NCI-H460 (cell line): Measurements from ENCODE around the gene CNTNAP4. TPM values are rescaled to one million over a fixed set of nuclear protein-coding genes. Genes with fewer than 3 reads are reported as not detected.

ENCODE experiments used
- DNase-seq: peaks from one replicate; pipeline ENCODE4 v3.0.0-alpha.2; 2016; ENCODE audit warnings: low read depth; ENCODE audit errors: extremely low read depth
- total RNA-seq: library from RNA; depleted of rRNA; stranded (reverse); fragments of >200 nt; shearing (Covaris generic); gene quantifications from 2 replicates; pipeline ENCODE4 v1.2.3, GENCODE V29; 2014

The CNTNAP4 gene
- total RNA-seq, 1 experiment from 2014 or later, result 0.15 TPM

DNA sequence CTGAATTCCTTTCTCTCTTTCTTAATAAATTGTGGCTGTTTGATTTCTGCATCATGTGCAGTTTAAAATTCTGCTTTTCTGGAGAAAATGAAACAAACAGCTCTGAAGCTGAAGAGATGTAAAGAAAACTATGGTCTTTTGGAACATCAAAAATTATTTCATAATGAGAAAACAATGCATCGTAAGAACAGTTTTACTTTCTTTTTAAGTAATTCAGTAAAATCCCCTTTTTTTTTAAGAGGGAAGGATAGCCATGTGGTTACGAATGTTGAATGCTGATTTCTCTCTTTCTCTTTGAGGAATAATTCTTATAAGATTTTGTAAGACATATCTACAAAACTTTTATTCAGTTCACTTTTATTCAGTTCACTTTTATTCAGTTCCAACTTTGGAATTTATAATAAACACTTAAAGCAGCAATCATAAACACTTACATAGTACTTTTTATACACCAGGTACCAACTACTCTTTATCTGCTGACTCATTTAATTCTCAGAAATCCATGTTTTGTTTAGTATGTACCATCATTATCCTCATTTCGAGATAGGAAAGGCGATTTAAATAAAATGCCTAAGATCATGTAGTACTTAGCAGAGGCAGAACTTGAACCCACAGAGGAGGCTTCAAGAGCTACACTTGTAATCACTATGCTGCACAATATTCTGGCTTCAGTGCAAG is 26.6 kb downstream of the CNTNAP4 start:
- no peak for DNase-seq

DNA sequence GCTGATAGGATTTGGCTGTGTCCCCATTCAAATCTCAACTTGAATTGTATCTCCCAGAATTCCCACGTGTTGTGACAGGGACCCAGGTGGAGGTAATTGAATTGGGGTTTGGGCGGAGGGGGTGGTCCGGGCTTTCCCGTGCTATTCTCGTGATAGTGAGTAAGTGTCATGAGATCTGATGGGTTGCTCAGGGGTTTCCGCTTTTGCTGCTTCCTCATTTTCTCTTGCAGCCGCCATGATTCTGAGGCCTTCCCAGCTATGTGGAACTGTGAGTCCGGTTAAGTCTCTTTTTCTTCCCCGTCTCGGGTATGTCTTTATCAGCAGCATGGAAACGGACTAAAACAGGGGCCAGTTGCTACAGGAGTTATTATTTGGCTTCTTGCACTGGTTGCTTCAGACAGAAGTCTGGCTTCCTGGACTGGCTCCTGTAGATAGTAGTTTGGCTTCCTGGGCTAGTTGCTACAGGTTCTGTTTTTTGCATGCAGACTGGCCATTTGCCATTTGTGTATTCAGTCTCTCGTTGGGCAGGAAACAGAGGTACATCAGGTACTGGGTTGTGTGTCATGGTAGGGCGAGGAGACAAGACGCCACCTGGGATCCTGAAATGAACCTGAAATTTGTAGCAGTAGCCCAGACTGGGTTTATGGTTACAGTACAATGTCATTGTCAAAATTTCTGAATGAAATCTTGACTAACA is 32.6 kb downstream of the CNTNAP4 start:
- no peak for DNase-seq

DNA sequence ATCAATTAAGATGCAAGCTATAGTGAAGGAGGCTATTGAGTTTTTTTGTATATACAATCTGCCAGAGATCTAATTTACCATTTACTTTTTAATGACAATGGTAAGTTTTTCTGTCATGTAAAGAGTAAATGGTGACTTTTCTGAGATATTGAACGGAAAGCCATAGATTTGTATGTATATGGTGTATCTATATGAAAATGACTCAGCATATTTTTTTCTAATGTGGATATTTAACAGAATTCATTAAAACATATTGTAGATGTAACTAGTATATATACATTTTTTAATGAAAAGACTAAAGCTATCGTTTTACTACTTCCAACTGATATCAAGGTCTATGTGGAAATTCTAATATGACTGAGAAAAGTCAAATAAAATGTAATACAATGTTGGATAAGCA is 34.1 kb downstream of the CNTNAP4 start:
- no peak for DNase-seq

DNA sequence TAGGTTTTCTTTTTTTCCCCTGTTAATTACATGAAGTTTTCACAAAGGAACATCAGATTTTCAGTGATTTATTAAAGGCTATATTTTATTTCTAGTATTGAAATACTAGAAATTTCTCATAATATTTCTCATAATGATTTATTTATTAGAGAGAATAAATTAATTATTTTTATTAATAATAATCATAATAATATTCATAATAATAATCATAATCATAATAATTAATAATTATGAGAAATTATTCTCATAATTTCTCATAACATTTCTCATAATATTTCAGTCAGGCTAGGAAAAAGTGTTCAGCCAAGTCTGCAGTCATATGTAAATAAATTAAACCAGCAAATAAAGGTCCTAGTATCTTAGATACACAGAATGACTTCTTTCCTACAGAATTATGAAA is 41.4 kb downstream of the CNTNAP4 start:
- DNase-seq, result no peak

- DNase-seq, result no peak
These were observed 51.9 kb downstream of the CNTNAP4 start for GRCh38 chr16:76329106-76329505.

DNA sequence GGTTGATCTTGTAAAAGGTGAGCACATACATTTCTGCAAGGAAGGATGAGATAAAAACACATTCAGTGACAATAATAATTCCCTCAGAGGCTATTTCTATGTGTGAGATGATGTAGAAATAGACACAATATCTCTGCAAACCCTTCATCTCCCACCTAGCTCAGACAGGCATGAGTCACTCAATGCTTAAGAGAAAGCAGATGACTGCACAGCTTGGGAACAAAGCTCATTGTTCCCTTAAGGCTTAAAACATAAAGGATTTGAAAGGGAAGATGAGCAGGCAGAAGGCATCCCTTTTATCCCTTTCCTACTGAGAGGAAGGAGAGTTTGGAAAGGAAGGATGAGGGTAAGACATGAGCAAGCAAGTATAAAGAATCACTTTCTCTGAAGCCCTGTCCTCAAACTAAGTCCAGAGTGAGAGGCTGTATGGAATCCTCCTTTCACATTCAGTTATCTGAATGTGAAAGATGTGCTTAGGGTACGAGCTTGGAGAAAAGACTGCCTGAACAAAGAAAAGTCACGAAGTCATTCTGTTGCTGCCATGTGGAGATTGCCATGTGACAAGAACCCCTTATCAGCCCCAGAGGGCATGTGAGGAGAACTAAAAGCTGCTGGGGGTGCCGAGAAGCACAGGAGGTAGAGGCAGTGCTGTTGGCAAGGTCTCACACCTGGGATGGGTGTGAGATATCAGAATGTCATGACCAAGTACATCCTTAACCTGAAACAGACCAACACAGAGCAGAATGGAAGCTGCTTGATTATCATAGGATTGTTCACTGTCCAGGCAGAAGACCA is 58.2 kb downstream of the CNTNAP4 start:
- DNase-seq, result no peak

- no peak for DNase-seq
These were observed 58.9 kb downstream of the CNTNAP4 start for GRCh38 chr16:76336112-76336511.

DNA sequence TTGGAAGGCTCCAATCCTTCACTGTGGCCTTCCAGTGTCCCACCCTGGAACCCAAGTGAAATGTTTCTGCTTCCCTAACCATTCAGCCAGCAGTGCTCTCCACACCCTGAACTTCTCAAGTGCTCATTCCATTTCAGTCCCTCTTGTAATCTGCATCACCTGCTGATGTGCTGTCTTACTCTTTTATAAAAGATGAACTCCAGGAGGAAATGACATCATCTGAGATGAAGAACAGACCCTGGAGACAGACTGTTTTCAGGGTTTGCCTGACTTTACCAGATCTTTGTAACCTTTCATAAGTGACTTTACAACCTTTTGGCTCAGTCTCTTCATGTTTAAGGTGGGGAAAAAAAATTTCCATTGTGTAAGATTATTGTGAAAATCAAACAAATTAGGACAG is 61.3 kb downstream of the CNTNAP4 start:
- DNase-seq, result no peak

- no peak for DNase-seq
These were observed 66.6 kb downstream of the CNTNAP4 start for GRCh38 chr16:76343769-76344168.

GRCh38 chr16:76345163-76345661 is 68.0 kb downstream of the CNTNAP4 start:
- DNase-seq, result no peak

DNA sequence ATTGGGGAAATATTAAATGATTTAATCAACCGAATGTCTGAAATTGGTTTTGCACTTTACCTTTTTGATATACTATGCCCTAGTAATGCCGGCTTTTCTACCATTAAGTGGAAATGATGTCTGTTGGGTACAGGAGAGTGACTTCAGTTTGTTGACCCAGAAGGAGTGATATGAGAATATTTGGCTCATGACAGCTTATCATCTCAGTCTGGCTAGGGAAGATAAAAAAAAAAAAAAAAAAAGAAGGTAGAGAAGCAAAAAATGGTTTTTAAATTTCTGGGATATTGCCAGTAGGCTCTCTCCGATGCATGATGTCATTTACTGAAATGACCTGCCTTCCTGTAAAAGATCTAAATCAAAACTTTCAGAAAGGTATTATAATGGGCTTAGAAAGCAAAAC is 69.0 kb downstream of the CNTNAP4 start:
- DNase-seq, result no peak

DNA sequence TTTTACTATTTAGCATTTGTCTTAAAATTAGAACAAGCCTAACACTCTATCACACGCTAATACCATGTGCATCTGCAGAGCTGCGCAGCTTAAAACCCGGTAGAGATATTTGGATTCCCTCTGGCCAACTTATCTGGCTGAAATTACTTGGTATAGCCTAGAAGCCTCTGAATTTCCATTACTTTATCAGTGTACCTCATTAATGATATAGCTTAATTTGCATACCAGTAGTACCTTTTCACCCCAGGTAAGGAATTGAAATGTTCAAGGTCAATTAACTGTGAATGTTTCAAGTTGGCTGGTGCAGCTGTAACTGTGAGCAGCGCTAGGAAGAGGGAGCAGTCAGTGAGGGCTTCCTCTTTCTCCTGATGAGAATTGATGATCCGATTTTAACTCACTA is 74.2 kb downstream of the CNTNAP4 start:
- DNase-seq, result no peak

- DNase-seq, result no peak
These were observed 83.2 kb downstream of the CNTNAP4 start for GRCh38 chr16:76360404-76360803.

GRCh38 chr16:76370344-76370743 is 93.1 kb downstream of the CNTNAP4 start:
- DNase-seq, result no peak

DNA sequence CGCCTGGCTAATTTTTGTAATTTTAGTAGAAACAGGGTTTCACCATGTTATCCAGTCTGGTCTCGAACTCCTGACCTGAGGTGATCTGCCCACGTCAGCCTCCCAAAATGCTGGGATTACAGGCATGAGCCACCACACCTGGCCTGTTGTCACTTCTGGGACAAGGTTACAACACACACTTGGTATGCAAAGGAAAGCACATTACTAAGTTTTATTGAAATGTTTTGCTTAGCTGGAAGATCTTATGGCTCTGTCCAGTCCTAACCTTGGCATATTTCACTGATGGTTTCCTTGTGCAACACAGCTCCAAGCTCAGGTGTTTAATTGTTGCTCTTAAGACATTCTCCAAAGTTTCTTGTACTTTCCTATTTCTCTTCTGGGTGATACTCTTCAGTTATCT is 94.2 kb downstream of the CNTNAP4 start:
- DNase-seq, result no peak

GRCh38 chr16:76373998-76374397 is 96.8 kb downstream of the CNTNAP4 start:
- DNase-seq, result no peak

- no peak for DNase-seq
These were observed 99.8 kb downstream of the CNTNAP4 start for GRCh38 chr16:76376988-76377387.

DNA sequence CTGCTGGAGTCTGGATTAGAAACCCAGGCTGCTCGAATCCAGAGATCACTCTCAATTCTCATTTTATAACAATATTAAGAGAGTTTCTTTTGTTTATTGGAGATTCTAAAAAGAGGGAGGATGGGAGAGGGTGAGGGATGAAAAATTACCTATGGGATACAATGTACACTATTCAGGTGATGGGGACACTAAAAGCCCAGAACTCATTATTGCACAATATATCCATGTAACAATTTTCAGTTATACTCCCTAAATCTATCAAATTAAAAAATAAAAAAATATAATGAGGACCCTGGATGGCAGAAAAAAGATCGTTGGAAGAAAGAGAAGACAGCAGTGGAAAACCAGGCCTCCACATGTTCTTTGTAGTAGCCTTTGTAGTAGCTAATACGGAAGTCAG is 100.8 kb downstream of the CNTNAP4 start:
- no peak for DNase-seq

DNA sequence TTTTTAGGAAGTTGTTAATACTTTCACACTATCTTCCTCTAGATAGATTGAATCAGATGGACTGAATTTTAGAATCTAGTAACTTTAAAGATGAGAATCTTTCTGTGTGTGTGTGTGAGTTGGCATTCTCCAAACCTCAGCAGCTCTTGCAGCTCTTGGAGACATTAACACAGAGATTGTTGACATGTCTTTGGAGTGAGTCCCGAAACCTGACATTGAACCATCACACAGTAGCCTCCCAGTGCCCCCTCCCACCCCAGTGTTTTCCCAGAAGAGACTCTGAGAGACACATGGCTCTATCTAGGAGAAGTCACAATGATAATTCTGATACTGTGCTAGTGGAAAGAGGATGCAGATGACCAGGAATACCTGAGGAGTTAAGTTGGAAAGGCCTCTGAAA is 103.9 kb downstream of the CNTNAP4 start:
- DNase-seq, result no peak

DNA sequence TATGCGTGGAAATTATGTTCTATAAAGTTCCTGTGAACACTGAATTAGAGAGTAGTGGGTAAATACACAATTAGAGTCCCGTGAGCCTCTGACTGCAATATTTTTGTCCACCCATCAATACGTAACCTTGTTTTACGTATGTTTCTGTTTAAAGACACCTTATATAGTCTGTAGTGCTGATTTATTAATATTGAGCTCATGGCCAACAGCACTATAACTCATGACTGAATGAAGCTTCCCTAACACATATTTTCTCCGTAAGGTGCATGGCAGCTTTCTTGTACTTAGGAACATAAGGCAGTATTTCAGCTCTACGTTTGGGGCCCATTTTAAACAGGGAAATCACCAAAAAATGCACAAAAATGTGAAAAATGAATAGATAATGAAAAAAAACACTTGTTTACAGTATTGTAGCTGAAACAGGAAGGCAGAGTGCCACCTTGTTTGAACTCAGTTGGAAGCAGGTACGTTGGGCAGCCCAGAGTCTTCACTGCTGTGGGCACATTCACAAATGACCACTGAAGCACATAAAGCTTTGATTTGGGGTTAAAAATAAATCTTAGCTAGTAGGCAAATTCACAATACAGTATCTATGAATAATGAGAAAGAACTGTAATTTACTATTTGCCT is 108.5 kb downstream of the CNTNAP4 start:
- no peak for DNase-seq

- peak; percentile 80 for DNase-seq
These were observed 109.6 kb downstream of the CNTNAP4 start for GRCh38 chr16:76386784-76387183.
